SK-N-SH treated with all-trans-retinoic acid at 6 μM for 48 hours (cell line): ENCODE measurements around the gene PLXNA3.

Source experiments
- ATAC-seq: fragments of 200-7000 bp; cut with Tn5 transposase; 3 replicates; pipeline ENCODE4 v1.9.1; 2020; ENCODE audit warnings: mild to moderate bottlenecking, moderate library complexity
- ARNTL ChIP-seq: fragments of 450-650 bp; formaldehyde crosslinking; IDR thresholded peaks from 2 replicates; pipeline ENCODE4 v1.5.0; 2020; ENCODE audit warnings: low read depth, mild to moderate bottlenecking, moderate library complexity, borderline replicate concordance
- BACH2 ChIP-seq: fragments of 250-450 bp; sonication (Bioruptor Pico); IDR thresholded peaks from 2 replicates; pipeline ENCODE4 v1.9.0; 2021; ENCODE audit warnings: mild to moderate bottlenecking, borderline replicate concordance
- CSDC2 ChIP-seq: fragments of 250-450 bp; sonication (Bioruptor Pico); IDR thresholded peaks from 2 replicates; pipeline ENCODE4 v1.5.0; 2020; ENCODE audit warnings: mild to moderate bottlenecking, moderate library complexity
- ESRRG ChIP-seq: fragments of 250-450 bp; sonication (Bioruptor Pico); IDR thresholded peaks from 2 replicates; pipeline ENCODE4 v1.6.1; 2021; ENCODE audit warnings: mild to moderate bottlenecking
- GLIS3 ChIP-seq: fragments of 250-450 bp; sonication (Bioruptor Pico); IDR thresholded peaks from 2 replicates; pipeline ENCODE4 v1.5.0; 2020; ENCODE audit warnings: mild to moderate bottlenecking, moderate library complexity
- ISL1 ChIP-seq: fragments of 250-450 bp; sonication (Bioruptor Pico); IDR thresholded peaks from 2 replicates; pipeline ENCODE4 v2.1.2; 2022; ENCODE audit warnings: mild to moderate bottlenecking, moderate library complexity
- OSR1 ChIP-seq: fragments of 250-450 bp; sonication (Bioruptor Pico); IDR thresholded peaks from 2 replicates; pipeline ENCODE4 v1.8.0; 2022; ENCODE audit warnings: moderate library complexity, mild to moderate bottlenecking, inconsistent platforms
- PPARA ChIP-seq: fragments of 250-450 bp; sonication (Bioruptor Pico); IDR thresholded peaks from 2 replicates; pipeline ENCODE4 v1.5.0; 2020; ENCODE audit warnings: mild to moderate bottlenecking, borderline replicate concordance
- RARB ChIP-seq: fragments of 250-450 bp; sonication (Bioruptor Pico); IDR thresholded peaks from 2 replicates; pipeline ENCODE4 v1.8.0; 2021; ENCODE audit warnings: mild to moderate bottlenecking, moderate library complexity
- SNAI2 ChIP-seq: fragments of 250-450 bp; sonication (Bioruptor Pico); IDR thresholded peaks from 2 replicates; pipeline ENCODE4 v1.5.0; 2020; ENCODE audit warnings: mild to moderate bottlenecking, moderate library complexity
- TCF4 ChIP-seq: fragments of 250-450 bp; sonication (Bioruptor Pico); IDR thresholded peaks from 2 replicates; pipeline ENCODE4 v1.8.0; 2021; ENCODE audit warnings: mild to moderate bottlenecking, moderate library complexity, borderline replicate concordance
- TOX ChIP-seq: fragments of 250-450 bp; sonication (Bioruptor Pico); IDR thresholded peaks from 2 replicates; pipeline ENCODE4 v1.8.0; 2021; ENCODE audit warnings: mild to moderate bottlenecking, moderate library complexity, borderline replicate concordance
- TSHZ2 ChIP-seq: fragments of 250-450 bp; sonication (Bioruptor Pico); IDR thresholded peaks from 2 replicates; pipeline ENCODE4 v1.5.0; 2020; ENCODE audit warnings: mild to moderate bottlenecking, moderate library complexity
- ZC3H10 ChIP-seq: fragments of 250-450 bp; sonication (Bioruptor Pico); IDR thresholded peaks from 2 replicates; pipeline ENCODE4 v1.5.1; 2021; ENCODE audit warnings: mild to moderate bottlenecking, moderate library complexity
- ZFP3 ChIP-seq: fragments of 250-450 bp; sonication (Bioruptor Pico); IDR thresholded peaks from 2 replicates; pipeline ENCODE4 v1.5.0; 2020; ENCODE audit warnings: mild to moderate bottlenecking, moderate library complexity
- ZFP30 ChIP-seq: fragments of 450-650 bp; formaldehyde crosslinking; IDR thresholded peaks from 2 replicates; pipeline ENCODE4 v1.5.0; 2022; ENCODE audit warnings: mild to moderate bottlenecking, moderate library complexity
- ZNF565 ChIP-seq: fragments of 450-650 bp; formaldehyde crosslinking; conservative IDR thresholded peaks from 2 replicates; pipeline ENCODE4 v1.5.0; 2020; ENCODE audit warnings: low read depth, mild to moderate bottlenecking, moderate library complexity
- ZNF70 ChIP-seq: fragments of 450-650 bp; formaldehyde crosslinking; IDR thresholded peaks from 2 replicates; pipeline ENCODE4 v1.5.0; 2020; ENCODE audit warnings: mild to moderate bottlenecking, moderate library complexity
- ZNF8 ChIP-seq: fragments of 450-650 bp; formaldehyde crosslinking; IDR thresholded peaks from 2 replicates; pipeline ENCODE4 v1.5.0; 2020; ENCODE audit warnings: mild to moderate bottlenecking, moderate library complexity
- TF ChIP-seq, protein P1 (sequence below): fragments of 250-450 bp; sonication (Bioruptor Pico); IDR thresholded peaks from 2 replicates; pipeline ENCODE4 v1.8.0; 2020; ENCODE audit warnings: mild to moderate bottlenecking, moderate library complexity, borderline replicate concordance
- TF ChIP-seq, protein P2 (sequence below): fragments of 250-450 bp; sonication (Bioruptor Pico); IDR thresholded peaks from 2 replicates; pipeline ENCODE4 v1.5.1; 2020; ENCODE audit warnings: low read depth, mild to moderate bottlenecking, moderate library complexity
- TF ChIP-seq, protein P3 (sequence below): fragments of 250-450 bp; sonication (Bioruptor Pico); IDR thresholded peaks from 2 replicates; pipeline ENCODE4 v1.5.1; 2021; ENCODE audit warnings: mild to moderate bottlenecking, moderate library complexity
- TF ChIP-seq, protein P4 (sequence below): fragments of 250-450 bp; sonication (Bioruptor Pico); IDR thresholded peaks from 2 replicates; pipeline ENCODE4 v1.8.0; 2021; ENCODE audit warnings: low read depth, mild to moderate bottlenecking, moderate library complexity, borderline replicate concordance

Gene PLXNA3

DNA sequence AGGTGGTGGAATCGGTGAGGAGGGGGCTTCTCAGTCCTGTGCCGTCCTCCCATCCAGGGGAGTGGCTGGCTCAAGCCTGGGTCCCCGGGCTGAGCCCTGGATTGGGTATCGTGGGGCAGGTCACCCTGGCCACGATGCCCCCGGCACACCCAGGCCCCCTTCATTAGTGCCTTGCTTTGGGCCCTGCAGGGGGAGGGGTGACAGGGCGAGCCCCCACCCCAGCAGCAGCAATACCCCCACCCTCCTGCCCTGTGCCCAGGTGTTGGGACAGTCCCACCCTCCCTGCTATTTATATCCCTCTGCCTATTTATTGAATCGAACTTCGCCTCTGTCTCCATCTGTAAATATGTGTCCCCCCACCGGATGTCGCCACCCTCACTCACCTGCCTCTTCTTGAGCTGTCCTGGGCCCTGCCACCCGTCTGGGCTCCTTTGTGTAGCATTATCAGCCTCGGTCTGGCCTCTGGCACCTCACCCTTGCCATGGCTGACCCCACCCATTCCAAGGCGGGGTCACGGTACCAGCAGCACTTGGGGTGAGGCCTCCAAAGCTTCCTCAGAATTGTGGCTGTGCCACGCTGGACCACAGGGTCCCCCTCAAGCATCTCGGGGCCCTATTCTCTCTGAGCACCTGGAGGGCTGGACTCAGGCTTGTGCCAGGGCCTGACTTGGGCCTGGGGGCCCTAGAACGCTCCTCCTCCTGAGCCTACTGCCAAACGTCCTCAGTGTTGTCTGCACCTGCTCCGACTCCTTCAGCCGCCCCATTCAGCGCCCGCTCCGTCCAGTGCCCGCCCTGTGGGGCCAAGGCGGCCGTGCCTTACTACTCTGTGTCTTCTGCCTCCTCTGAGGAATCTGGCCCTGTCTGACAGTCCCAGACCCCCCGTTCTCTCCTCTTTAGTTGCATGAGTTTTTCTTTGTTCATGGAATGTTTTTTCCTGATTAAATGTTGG is 14.9 kb downstream of the PLXNA3 start:
- ATAC-seq: no peak
- TF ChIP-seq RARB (CRISPR knock-in tag) (no peak), SNAI2 (CRISPR knock-in tag) (no peak), ARNTL (CRISPR knock-in tag) (no peak), ISL1 (CRISPR knock-in tag) (no peak), BACH2 (CRISPR knock-in tag) (no peak), ZFP3 (CRISPR knock-in tag) (no peak), GLIS3 (CRISPR knock-in tag) (no peak), CSDC2 (CRISPR knock-in tag) (no peak), ZFP30 (CRISPR knock-in tag) (no peak), TCF4 (no peak), TSHZ2 (CRISPR knock-in tag) (no peak), ZNF8 (CRISPR knock-in tag) (no peak), ZC3H10 (no peak)
- TF ChIP-seq, protein P1, sequence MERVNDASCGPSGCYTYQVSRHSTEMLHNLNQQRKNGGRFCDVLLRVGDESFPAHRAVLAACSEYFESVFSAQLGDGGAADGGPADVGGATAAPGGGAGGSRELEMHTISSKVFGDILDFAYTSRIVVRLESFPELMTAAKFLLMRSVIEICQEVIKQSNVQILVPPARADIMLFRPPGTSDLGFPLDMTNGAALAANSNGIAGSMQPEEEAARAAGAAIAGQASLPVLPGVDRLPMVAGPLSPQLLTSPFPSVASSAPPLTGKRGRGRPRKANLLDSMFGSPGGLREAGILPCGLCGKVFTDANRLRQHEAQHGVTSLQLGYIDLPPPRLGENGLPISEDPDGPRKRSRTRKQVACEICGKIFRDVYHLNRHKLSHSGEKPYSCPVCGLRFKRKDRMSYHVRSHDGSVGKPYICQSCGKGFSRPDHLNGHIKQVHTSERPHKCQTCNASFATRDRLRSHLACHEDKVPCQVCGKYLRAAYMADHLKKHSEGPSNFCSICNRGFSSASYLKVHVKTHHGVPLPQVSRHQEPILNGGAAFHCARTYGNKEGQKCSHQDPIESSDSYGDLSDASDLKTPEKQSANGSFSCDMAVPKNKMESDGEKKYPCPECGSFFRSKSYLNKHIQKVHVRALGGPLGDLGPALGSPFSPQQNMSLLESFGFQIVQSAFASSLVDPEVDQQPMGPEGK (CRISPR knock-in tag): no peak

GRCh38 chrX:154473683-154474082 is 15.6 kb downstream of the PLXNA3 start:
- TF ChIP-seq OSR1 (no peak), ZNF565 (CRISPR knock-in tag) (no peak), PPARA (no peak), ZNF8 (CRISPR knock-in tag) (no peak), BACH2 (CRISPR knock-in tag) (no peak), TSHZ2 (CRISPR knock-in tag) (no peak), RARB (CRISPR knock-in tag) (no peak), TOX (CRISPR knock-in tag) (no peak), ZNF70 (no peak), ESRRG (CRISPR knock-in tag) (no peak), ZFP3 (CRISPR knock-in tag) (no peak), GLIS3 (CRISPR knock-in tag) (no peak), ZC3H10 (no peak), CSDC2 (CRISPR knock-in tag) (no peak), ARNTL (CRISPR knock-in tag) (no peak)
- TF ChIP-seq, protein P2, sequence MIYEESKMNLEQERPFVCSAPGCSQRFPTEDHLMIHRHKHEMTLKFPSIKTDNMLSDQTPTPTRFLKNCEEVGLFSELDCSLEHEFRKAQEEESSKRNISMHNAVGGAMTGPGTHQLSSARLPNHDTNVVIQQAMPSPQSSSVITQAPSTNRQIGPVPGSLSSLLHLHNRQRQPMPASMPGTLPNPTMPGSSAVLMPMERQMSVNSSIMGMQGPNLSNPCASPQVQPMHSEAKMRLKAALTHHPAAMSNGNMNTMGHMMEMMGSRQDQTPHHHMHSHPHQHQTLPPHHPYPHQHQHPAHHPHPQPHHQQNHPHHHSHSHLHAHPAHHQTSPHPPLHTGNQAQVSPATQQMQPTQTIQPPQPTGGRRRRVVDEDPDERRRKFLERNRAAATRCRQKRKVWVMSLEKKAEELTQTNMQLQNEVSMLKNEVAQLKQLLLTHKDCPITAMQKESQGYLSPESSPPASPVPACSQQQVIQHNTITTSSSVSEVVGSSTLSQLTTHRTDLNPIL (CRISPR knock-in tag): no peak
- TF ChIP-seq, protein P3, sequence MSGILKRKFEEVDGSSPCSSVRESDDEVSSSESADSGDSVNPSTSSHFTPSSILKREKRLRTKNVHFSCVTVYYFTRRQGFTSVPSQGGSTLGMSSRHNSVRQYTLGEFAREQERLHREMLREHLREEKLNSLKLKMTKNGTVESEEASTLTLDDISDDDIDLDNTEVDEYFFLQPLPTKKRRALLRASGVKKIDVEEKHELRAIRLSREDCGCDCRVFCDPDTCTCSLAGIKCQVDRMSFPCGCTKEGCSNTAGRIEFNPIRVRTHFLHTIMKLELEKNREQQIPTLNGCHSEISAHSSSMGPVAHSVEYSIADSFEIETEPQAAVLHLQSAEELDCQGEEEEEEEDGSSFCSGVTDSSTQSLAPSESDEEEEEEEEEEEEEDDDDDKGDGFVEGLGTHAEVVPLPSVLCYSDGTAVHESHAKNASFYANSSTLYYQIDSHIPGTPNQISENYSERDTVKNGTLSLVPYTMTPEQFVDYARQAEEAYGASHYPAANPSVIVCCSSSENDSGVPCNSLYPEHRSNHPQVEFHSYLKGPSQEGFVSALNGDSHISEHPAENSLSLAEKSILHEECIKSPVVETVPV (CRISPR knock-in tag): no peak
- TF ChIP-seq, protein P4, sequence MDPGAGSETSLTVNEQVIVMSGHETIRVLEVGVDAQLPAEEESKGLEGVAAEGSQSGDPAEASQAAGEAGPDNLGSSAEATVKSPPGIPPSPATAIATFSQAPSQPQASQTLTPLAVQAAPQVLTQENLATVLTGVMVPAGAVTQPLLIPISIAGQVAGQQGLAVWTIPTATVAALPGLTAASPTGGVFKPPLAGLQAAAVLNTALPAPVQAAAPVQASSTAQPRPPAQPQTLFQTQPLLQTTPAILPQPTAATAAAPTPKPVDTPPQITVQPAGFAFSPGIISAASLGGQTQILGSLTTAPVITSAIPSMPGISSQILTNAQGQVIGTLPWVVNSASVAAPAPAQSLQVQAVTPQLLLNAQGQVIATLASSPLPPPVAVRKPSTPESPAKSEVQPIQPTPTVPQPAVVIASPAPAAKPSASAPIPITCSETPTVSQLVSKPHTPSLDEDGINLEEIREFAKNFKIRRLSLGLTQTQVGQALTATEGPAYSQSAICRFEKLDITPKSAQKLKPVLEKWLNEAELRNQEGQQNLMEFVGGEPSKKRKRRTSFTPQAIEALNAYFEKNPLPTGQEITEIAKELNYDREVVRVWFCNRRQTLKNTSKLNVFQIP (CRISPR knock-in tag): no peak
- no peak for ATAC-seq
